HepG2 (cell line): Measurements from ENCODE around the gene VPS9D1. TPM values are rescaled to one million over a fixed set of nuclear protein-coding genes. Genes with fewer than 3 reads are reported as not detected.

Source experiments
- ATAC-seq: fragments of 200-7000 bp; cut with Tn5 transposase; 3 replicates; pipeline ENCODE4 v1.9.1; 2020; ENCODE audit warnings: mild to moderate bottlenecking, moderate library complexity
- BruUV-seq: library from RNA; stranded (reverse); fragments of 400-500 nt; replicated peaks from 2 replicates; lab custom pipeline; 2021; lab: Mats Ljungman, UMichigan
- CTCF ChIA-PET: fragments of 300-600 bp; formaldehyde crosslinking; extraction: SDS; loops from one replicate; lab custom pipeline; 2021; ENCODE audit warnings: low total read pairs, inconsistent platforms, low intra/inter-chr PET ratio; lab: Yijun Ruan, JAX
- POLR2A ChIA-PET: fragments of 350-600 bp; sonication (Branson Sonifier 250); formaldehyde crosslinking; loops from one replicate; lab custom pipeline; 2020; ENCODE audit warnings: antibody characterized with exemption, inconsistent platforms; lab: Yijun Ruan, JAX
- DNase-seq: peaks from one replicate; pipeline ENCODE4 v3.0.0-alpha.2; 2015; ENCODE audit warnings: low spot score
- FAIRE-seq: peaks from 3 replicates; lab custom pipeline; 2011; peaks lifted over from hg19 to GRCh38; lab: Jason Lieb, UNC
- H2AFZ ChIP-seq: one replicate; pipeline ENCODE4 v1.6.1; 2011; ENCODE audit warnings: low read length, inconsistent platforms
- H3K27ac ChIP-seq: fragments of 300-600 bp; 3 replicates; pipeline ENCODE4 v1.8.0; 2011; ENCODE audit warnings: mixed run types, mild to moderate bottlenecking, mixed read lengths, low read length, inconsistent platforms; ENCODE audit not compliant: insufficient read depth; ENCODE audit errors: extremely low read length
- H3K27me3 ChIP-seq, 2 experiments: fragments of 200-600 bp in 1 of 2; 2 replicates in 1 of 2; 3 replicates in 1 of 2; pipeline versions ENCODE4 v1.6.0 to v1.8.0; 2011; ENCODE audit warnings: low read length in 2 of 2, mild to moderate bottlenecking in 2 of 2, moderate library complexity in 2 of 2, inconsistent platforms in 1 of 2; ENCODE audit not compliant: insufficient read depth in 2 of 2, control insufficient read depth in 1 of 2
- H3K36me3 ChIP-seq, 2 experiments: fragments of 200-600 bp in 1 of 2; replicated peaks in 1 of 2; 2 replicates in 1 of 2; 3 replicates in 1 of 2; pipeline versions ENCODE4 v1.5.1 to v1.8.0; 2011; ENCODE audit warnings: low read length in 2 of 2, inconsistent platforms in 1 of 2; ENCODE audit not compliant: insufficient read depth in 2 of 2, control insufficient read depth in 1 of 2
- H3K4me1 ChIP-seq: 2 replicates; pipeline ENCODE4 v1.5.1; 2012; ENCODE audit warnings: low read length, inconsistent platforms; ENCODE audit not compliant: insufficient read depth
- H3K4me2 ChIP-seq: 2 replicates; pipeline ENCODE4 v1.6.0; 2011; ENCODE audit warnings: low read depth, low read length, inconsistent platforms
- H3K4me3 ChIP-seq, 3 experiments: fragments of 200-600 bp in 1 of 3; sonication (generic), shearing (Covaris generic) in 1 of 3; replicated peaks in 1 of 3; 2 replicates each; pipeline ENCODE4 v1.5.1; 2011 to 2016; ENCODE audit warnings: low read length in 3 of 3, inconsistent platforms in 2 of 3, low read depth in 2 of 3, mild to moderate bottlenecking in 2 of 3, control low read depth in 1 of 3, mixed read lengths in 1 of 3; ENCODE audit not compliant: insufficient read depth in 1 of 3
- H3K79me2 ChIP-seq: one replicate; pipeline ENCODE4 v1.6.1; 2011; ENCODE audit warnings: low read length, inconsistent platforms; ENCODE audit not compliant: insufficient read depth
- H3K9ac ChIP-seq: 2 replicates; pipeline ENCODE4 v1.6.0; 2011; ENCODE audit warnings: mild to moderate bottlenecking, low read depth, low read length, inconsistent platforms; ENCODE audit not compliant: insufficient read depth
- H3K9me3 ChIP-seq: 2 replicates; pipeline ENCODE4 v1.5.1; 2012; ENCODE audit warnings: mild to moderate bottlenecking, low read length
- H4K20me1 ChIP-seq: 2 replicates; pipeline ENCODE4 v1.6.0; 2011; ENCODE audit warnings: inconsistent platforms, mild to moderate bottlenecking, low read length, moderate library complexity; ENCODE audit not compliant: insufficient read depth
- ATM ChIP-seq: fragments of 450-650 bp; IDR thresholded peaks from 2 replicates; pipeline ENCODE4 v1.7.1; 2017; ENCODE audit warnings: mild to moderate bottlenecking, borderline replicate concordance
- CREBL2 ChIP-seq: sonication (generic); formaldehyde crosslinking; IDR thresholded peaks from 2 replicates; pipeline ENCODE4 v1.8.1; 2023; ENCODE audit warnings: missing genetic modification reagents, mild to moderate bottlenecking, borderline replicate concordance
- HMGXB3 ChIP-seq: sonication (generic); formaldehyde crosslinking; IDR thresholded peaks from 2 replicates; pipeline ENCODE4 v1.4.0; 2020; ENCODE audit warnings: missing genetic modification reagents, borderline replicate concordance
- JDP2 ChIP-seq: sonication (generic); formaldehyde crosslinking; IDR thresholded peaks from 2 replicates; pipeline ENCODE4 v1.8.1; 2022; ENCODE audit warnings: missing genetic modification reagents, borderline replicate concordance
- PATZ1 ChIP-seq: sonication (generic); formaldehyde crosslinking; IDR thresholded peaks from 2 replicates; pipeline ENCODE4 v1.4.0; 2020; ENCODE audit warnings: missing genetic modification reagents
- SAP130 ChIP-seq: IDR thresholded peaks from 2 replicates; pipeline ENCODE4 v1.6.1; 2016; ENCODE audit warnings: low read depth
- SCMH1 ChIP-seq: sonication (generic); formaldehyde crosslinking; IDR thresholded peaks from 2 replicates; pipeline ENCODE4 v1.9.0; 2021; ENCODE audit warnings: missing genetic modification reagents, mild to moderate bottlenecking, borderline replicate concordance
- TMF1 ChIP-seq: sonication (generic); formaldehyde crosslinking; IDR thresholded peaks from 2 replicates; pipeline ENCODE4 v1.8.1; 2022; ENCODE audit warnings: low read depth, missing genetic modification reagents
- ZBTB46 ChIP-seq: sonication (generic); formaldehyde crosslinking; IDR thresholded peaks from 2 replicates; pipeline ENCODE4 v1.4.0; 2020; ENCODE audit warnings: mild to moderate bottlenecking, missing genetic modification reagents, borderline replicate concordance
- ZNF513 ChIP-seq: sonication (generic); formaldehyde crosslinking; conservative IDR thresholded peaks from 2 replicates; pipeline ENCODE4 v1.5.0; 2020; ENCODE audit warnings: missing genetic modification reagents
- WGBS: methylation state at CpG from one replicate; pipeline ENCODE4 v1.1.6; 2017; ENCODE audit warnings: low lambda C conversion rate; 5-methylcytosine and 5-hydroxymethylcytosine counted together
- in situ Hi-C: cut with HindIII; loops from 2 replicates; pipeline ENCODE4 v1.10.0; 2017; ENCODE audit warnings: low pct_unique_long_range_greater_than_20kb; ENCODE audit not compliant: extremely low pct_ligation_motif_present
- intact Hi-C: fragments of 100-400 bp; cut with micrococcal nuclease; formaldehyde crosslinking; loops from one replicate; pipeline ENCODE4 v1.10.0; 2022; ENCODE audit not compliant: unreplicated experiment
- polyA plus RNA-seq, 8 experiments: library from polyadenylated mRNA; depleted of rRNA in 3 of 8; stranded (reverse) in 7 of 8; unstranded in 1 of 8; fragments of >200 nt; fragmentation: Illumina TruSeq in 4 of 8; extraction: Trizol in 4 of 8; gene quantifications; 2 replicates each; pipeline versions ENCODE4 v1.2.1 to v1.2.3, GENCODE V29; 2011 to 2016; ENCODE audit warnings: low read depth in 4 of 8, missing spikeins in 1 of 8, mixed read lengths in 1 of 8; ENCODE audit not compliant: insufficient read depth in 1 of 8
- total RNA-seq, 5 experiments: library from RNA; depleted of rRNA; stranded (reverse); fragments of >200 nt; fragmentation: Illumina TruSeq; extraction: Trizol; gene quantifications; 2 replicates each; pipeline ENCODE4 v1.2.3, GENCODE V29; 2016; ENCODE audit warnings: low read depth in 1 of 5

Gene VPS9D1
- total and polyA plus RNA-seq, 2 of the 13 experiments (the other 11 are each of a cell fraction or from before 2014, with no cell fraction given), result 10.1 to 13.2 TPM

GRCh38 chr16:89691986-89692569 lies 28.6 kb downstream of the VPS9D1 start (continued):
- TF ChIP-seq JDP2, result no peak
- TF ChIP-seq ZBTB46 (CRISPR knock-in tag), result no peak
- no peak for TF ChIP-seq TMF1 (CRISPR knock-in tag)
- TF ChIP-seq, all 625 proteins: peak for 42

GRCh38 chr16:89691231-89691985 lies 29.3 kb downstream of the VPS9D1 start:
- WGBS, result 86% methylated on average over 21 of the region's 21 CpGs
- Histone ChIP-seq H3K9me3 (no peaks in the 10 kb centered on the region), H3K9ac (0 out of 2 replicates have a peak overlapping the region, but pooled peaks have one; percentile 9), H3K27me3 (no peaks in the 10 kb centered on the region), H3K4me1 (peaks cover 89% of the 10 kb centered on the region), H3K4me2 (peak overlapping the region; percentile 56), H3K36me3 (no peaks in the 10 kb centered on the region), H4K20me1 (no peaks in the 10 kb centered on the region), H2AFZ (no peak overlapping the region), H3K4me3 (no peak overlapping the region), H3K79me2 (no peaks in the 10 kb centered on the region), H3K27ac (no peak overlapping the region)
- ChIA-PET CTCF (no interaction called here), POLR2A (interaction anchor here (0.5 to 2.3 kb wide), 3 partner anchors 9 to 63 kb away, joined by 3 to 16 read pairs (median 4); partner anchors contain the start of gene SPATA2L)
- DNase-seq (no peak), ATAC-seq (no peak), FAIRE-seq (no peak)
- intact Hi-C loops, result no loop called here
- no TSS peak for BruUV-seq
- in situ Hi-C loops, result no loop called here
- TF ChIP-seq SCMH1 (CRISPR knock-in tag), result no peak
- no peak for TF ChIP-seq HMGXB3
- TF ChIP-seq ZNF513 (CRISPR knock-in tag), result no peak
- TF ChIP-seq PATZ1 (CRISPR knock-in tag), result 0 out of 2 replicates have a peak, but pooled peaks have one; percentile 3
- TF ChIP-seq CREBL2 (CRISPR knock-in tag), result no peak
- TF ChIP-seq SAP130 (CRISPR knock-in tag), result no peak
- TF ChIP-seq ATM, result no peak
